HG02588 (cell line): ENCODE measurements around the gene NSUN2.
A peak's percentile ranks its signal among the peaks of the same experiment; 100 is the strongest.
"Not testable (repeated sequence)": the region's sequence is repeated elsewhere in the genome, so short reads cannot be mapped to it uniquely, and the experiment has no call there.

Source experiments
- ATAC-seq: cut with Tn5 transposase; IDR thresholded peaks from one replicate; pipeline ENCODE4 v1.9.1; 2021; ENCODE audit warnings: mild to moderate bottlenecking, moderate library complexity; ENCODE audit not compliant: unreplicated experiment

NSUN2 gene

GRCh38 chr5:6632888-6633468 lies at the start of gene NSUN2, which contains the start of gene SRD5A1:
TSS of gene NSUN2 (minus strand) at chr5:6633044. CDS start at chr5:6632979, 65 bp downstream.
TSS of gene SRD5A1 (plus strand) at chr5:6633440. CDS start at chr5:6633577, 137 bp downstream.
- ATAC-seq = peak; percentile 88

- ATAC-seq = no peak
Observed at GRCh38 chr5:6682239-6682638, 49.4 kb upstream of the NSUN2 start.

GRCh38 chr5:6681682-6682081 lies 48.8 kb upstream of the NSUN2 start:
- no peak for ATAC-seq

DNA sequence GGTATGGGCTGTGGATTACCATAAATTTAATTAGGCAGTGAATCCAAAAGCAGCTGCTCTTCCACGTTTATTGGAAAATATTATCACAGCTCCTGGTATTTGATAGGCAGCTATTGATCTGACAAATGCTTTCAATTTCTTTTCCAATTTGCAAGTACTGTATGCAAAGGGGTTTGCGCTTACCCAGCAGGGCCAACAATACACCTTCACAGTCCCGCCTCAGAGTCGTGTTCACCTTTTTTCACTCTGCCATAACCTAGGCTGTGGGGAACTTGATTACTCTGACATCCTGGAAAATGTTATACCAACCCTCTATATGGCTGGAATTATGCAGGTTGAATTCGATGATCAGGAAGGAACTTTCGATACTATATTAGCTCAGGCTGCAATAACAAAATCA lies 48.1 kb upstream of the NSUN2 start:
- no peak for ATAC-seq

DNA sequence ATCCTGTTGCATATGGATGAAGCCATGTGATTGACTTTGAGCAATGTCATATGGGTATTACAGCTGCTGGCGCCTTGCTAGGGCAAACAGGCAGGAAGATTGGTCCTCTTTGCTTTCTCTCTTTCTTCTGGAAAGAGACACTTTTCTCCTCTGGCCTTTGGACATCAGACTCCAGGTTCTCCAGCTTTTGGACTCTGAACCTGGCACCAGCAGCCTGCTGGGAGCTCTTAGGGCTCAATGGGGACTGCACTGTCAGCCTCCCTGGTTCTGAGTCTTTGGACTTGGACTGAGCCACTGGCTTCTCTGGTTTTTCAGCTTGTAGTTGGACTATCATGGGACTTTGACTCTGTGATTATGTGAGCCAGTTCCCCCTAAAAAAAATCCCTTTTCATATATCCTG lies 45.5 kb upstream of the NSUN2 start:
- ATAC-seq = no peak

GRCh38 chr5:6676702-6677101 lies 43.9 kb upstream of the NSUN2 start:
- ATAC-seq = no peak

DNA sequence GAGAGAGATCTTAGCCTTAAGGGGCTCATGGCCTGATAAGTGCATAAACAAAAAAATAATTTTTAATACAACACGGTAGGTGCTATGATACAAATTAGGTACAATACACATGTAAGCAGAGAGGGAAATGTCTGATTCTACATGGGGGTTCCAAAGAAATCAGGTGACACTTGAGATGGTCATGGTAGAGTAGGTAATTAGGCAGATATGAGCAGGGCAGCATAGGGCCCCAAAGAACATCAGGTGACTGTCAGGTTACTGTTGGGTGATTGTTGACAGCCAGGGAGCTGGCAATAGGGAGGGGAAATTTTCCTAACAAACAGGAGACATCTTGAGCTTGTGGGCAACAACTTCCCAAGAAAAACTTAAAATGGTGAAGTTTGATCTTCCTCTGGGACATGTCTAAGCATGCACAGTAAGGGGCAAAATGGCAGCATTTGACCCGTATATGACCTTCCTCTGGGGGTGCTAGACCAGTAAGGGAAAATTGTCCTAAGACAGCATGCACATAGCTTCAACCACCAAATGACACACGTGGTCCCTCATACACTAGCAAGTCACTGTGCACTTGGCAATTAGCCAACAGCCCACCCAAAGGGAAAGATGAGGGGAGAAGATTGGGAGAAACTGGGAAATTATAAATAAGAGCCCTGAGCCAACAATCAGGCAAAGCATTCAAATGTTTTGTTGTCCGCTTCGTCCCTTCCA lies 43.1 kb upstream of the NSUN2 start:
- no peak for ATAC-seq

DNA sequence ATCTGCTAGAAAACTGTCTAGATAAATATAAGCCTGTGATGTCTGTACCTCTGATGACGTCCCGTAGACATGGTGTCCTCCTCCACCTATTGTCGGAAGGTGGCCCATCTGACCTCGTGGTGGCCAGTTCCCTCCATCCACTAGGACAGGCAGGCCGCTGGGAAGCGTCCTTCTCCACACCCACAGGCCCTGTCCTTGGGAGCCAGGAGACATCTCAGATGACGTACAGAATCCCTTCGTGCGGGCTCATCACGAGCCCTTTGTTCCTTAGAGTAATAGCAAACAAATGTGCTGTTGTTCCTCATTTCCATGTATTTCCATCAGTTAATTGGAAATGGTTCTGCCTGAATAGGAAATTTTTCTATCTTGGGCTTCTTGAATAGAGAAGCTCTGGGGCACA lies 42.0 kb upstream of the NSUN2 start:
- ATAC-seq = no peak

- ATAC-seq = no peak
Observed at GRCh38 chr5:6674421-6674820, 41.6 kb upstream of the NSUN2 start.

DNA sequence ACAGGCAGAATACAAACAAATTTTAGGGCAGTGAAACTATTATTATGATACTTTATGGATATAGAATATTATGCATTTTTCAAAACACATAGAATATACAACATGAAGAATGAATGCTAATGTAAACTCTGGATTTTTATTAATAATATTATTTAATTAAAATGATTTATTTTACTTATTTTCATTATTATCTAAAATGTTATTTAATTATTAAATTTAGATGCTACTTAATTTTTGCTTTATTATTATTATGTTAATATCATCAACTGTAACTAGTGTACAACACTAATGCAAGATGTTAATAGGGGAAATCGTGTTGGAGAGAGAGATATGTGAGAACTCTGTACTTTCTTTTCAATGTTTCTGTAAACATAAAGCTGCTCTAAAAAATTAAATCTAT lies 41.1 kb upstream of the NSUN2 start:
- ATAC-seq = no peak

DNA sequence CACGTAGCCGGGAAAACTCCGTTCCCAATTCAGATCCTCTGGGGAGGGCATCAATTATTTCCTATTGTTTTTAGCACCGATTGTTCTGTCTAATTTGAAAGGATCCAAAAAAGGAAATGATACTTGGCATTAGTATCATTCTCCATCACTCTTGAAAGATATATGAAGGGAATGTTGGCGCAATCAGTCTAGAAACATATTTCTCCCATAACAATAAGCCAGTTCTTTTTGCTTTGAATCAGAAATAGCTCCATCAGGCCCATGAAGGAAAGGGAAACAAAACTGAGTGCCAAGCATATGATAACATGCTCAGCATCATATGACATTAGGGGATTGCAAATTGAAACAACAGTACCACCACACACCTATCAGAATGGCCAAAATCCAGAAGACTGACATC lies 40.2 kb upstream of the NSUN2 start:
- ATAC-seq = no peak

- not testable (repeated sequence) for ATAC-seq
Observed at GRCh38 chr5:6668717-6669116, 35.9 kb upstream of the NSUN2 start.

- no peak for ATAC-seq
Observed at GRCh38 chr5:6667648-6668047, 34.8 kb upstream of the NSUN2 start.

DNA sequence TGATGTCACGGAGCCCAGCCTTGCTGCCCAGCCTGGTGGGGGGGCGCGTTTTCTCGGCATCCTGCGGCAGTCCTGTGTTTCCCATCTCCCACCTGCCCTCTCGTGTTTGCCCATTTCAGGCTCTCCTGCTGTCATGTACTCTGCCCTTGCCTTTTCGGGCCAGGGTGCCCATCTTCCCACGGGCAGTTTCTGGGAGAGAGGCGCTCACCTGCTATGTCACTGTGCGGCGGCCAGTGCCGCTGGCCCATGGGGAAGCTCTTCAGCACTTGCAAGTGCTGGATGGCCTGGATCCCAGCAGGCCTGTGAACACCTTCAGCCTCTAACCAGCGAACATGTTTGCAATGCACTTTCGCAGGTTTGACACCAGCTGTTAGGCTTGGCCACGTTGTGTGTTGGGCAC lies 33.9 kb upstream of the NSUN2 start:
- ATAC-seq = no peak

GRCh38 chr5:6660688-6661087 lies 27.8 kb upstream of the NSUN2 start:
- peak; percentile 41 for ATAC-seq

DNA sequence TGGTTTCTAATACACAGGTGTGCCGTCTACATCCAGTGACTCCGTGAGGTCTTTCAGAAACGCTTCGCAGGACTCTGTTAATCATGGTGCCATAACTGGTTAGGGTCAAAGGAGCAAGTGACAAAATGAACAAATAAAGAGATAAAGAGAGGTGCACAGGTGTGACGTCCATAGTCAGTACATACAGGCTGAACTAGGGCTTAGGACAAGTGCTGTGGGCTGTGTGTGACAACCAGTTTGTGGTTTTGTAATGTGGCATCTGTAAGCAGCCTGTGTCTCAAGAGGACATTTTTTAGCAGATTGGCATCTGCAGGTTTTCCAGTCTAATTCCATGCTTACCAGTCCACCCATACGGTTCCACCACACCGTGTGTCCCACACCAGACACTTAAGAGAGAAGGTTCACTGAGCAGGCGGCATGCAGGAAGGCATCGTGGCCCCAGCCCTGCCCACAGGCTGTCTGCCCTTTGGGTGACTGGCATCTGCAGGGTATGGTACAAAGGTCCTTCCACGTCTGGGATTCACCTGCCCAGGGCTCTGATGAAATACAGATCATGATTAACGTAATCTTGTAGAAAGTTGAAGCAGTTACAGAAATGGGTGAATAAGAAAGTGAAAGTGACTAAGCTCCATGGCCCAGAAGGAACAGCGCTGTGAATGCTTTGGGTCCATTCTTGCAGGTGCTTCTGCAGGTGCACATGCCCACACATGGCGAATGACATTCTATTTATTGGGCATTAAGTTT lies 27.3 kb upstream of the NSUN2 start:
- peak; percentile 64 for ATAC-seq

DNA sequence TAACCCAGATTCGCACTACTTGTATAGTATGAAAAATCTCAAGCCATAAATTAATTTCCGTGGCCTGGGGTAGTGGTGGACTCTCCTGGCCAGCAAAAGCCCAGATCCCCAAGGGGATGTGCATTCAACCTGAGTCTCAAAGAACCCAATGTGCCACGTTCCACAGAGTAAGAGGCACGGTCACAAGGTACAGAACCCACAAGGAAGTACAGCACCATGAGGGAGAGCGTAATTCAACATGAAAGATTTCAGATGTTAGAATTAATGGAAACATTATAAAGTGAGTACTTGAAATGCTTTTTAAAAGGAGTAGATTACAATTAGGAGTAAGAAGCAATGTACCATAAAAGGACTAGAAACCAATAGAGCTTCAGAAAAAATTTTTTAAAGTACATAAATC lies 23.8 kb upstream of the NSUN2 start:
- ATAC-seq = no peak

- ATAC-seq = no peak
Observed at GRCh38 chr5:6655432-6655831, 22.6 kb upstream of the NSUN2 start.

DNA sequence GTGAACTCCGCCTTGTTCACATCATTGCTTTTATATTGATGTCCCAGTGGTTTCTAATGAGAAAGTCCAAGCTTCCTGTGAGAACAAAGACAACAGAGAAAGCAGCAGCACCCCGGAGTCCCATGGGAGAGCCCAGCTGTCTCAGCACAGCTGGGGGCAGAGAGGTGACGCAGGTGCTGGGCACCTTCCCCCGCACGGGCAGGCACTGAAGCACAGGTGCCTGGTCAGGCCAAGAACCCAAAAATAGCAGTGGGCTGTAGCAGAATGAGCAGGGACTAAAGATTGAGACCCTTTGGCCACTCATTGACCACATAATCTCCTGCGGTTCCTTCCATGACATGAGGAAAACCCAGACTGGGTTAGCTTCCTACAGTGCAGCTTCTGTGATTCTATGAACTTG lies 19.2 kb upstream of the NSUN2 start:
- peak; percentile 93 for ATAC-seq

DNA sequence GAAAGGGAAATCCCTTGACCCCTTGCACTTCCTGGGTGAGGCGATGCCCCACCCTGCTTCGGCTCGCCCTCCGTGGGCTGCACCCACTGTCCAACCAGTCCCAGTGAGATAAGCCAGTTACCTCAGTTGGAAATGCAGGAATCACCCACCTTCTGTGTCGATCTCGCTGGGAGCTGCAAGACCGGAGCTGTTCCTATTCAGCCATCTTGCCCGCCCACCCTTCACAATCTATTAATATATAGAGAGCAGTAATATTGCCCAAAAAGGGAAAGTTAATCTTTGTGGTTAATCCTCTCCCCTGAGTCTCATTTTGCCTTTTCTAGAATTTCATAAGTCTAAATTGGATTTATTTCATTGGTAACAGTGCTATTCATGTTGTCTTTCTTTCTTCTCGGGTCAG lies 16.8 kb upstream of the NSUN2 start:
- no peak for ATAC-seq

GRCh38 chr5:6649186-6649585 lies 16.3 kb upstream of the NSUN2 start:
- no peak for ATAC-seq
